Activated CD8-positive, alpha-beta memory T cell treated with anti-CD3 and anti-CD28 coated beads, Interleukin-2, amount 50 U/mL, for 1 hour (primary cell): ENCODE measurements around the gene CAMK1D.
"Not testable (repeated sequence)": the region's sequence is repeated elsewhere in the genome, so short reads cannot be mapped to it uniquely, and the experiment has no call there.

ENCODE experiments used
- DNase-seq: peaks from one replicate; pipeline ENCODE4 v3.0.0-alpha.2; 2020; ENCODE audit errors: extremely low read depth

Gene CAMK1D

DNA sequence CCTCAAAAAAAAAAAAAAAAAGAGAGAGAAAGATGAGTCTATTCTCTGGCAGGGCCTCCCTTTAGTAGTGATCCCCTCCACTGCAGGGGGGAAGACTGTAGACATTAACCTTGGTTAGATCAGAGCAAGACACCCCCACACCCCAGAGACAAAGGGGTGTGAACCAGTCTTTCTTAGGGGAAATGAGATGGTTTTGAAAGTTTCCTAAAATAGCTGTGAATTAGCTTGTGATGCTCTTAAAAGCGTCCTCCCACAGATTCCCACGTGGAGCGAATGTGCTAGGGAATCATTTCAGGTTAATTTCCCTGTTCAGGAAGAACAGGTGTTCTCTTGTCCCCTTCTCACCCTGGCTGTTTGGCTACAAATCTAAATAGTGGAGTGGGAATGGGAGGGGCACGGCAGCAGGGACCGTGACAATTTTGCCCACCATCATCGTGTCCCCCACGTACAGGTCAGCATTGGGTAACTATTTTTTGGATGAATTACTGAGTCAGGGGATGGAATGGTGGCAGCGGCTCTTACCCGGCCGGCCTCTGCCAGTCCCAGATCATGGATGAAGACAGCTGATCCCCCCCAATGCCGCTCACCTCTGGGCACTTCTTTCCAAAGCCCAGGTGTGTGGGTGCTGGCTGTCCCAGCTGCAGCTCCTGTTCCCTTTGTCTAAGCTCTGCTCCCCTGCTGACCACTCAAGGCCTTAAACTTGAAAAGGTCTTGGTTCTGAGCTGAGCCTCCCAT is 499.3 kb downstream of the CAMK1D start:
- DNase-seq = no peak

DNA sequence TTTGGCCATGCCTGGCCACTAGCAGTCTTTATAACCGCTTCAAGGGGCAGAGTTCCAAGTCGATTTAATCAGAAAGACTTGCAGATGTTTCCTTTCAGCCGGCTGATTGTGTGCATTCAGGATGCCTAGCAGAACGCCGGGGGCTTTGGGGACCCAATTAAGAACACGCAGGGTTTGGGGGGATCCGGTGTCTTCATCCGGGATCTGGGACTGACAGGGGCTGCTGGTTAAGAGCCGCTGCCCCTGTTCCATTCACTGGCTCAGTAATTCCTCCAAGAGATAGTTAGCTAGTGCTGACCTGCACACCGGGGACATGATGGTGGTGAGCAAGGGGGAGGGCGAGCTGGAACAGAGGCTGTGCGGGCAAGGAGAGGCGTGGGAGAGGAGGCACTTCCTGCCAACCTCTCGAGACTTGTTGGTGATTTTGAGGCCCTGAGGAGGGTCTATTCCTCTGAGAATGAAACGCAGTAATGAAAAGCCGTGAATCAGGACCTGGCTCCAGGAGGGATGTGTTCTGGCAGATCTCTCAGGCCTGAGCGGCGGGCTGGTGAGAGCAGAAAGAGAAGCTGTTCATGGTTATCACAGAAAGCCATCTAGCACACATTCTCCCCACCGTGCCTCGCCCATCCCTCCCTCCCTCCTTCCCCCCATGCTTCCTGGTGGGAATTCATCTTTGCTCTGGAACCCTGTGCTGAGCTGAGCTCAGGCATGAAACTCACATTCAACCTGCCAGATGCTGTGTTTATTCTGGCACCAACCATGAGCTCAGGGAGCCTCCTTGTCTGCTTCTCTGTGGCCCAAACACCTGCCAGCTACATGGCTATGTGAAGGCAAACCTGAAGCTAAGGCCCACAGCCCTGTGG is 500.2 kb downstream of the CAMK1D start:
- no peak for DNase-seq

DNA sequence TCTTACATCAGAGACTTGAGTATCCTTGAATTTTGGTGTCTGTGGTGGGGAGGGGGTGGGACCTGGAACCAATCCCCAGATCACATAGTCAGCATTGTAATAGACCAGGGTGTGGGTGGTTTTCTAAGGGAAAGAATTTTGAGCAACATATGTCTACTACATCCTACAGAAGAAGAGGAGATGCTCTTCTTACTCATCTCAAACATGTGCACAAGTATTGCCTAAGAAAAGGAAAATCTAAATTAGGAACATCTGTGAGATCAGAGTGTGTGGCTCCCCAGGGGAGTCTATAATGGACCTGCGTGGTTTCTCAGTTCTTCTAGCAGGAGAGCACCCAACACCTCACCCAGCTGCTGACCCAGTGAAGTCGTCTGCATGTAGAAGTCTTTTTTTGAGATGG is 503.3 kb downstream of the CAMK1D start:
- DNase-seq = no peak

DNA sequence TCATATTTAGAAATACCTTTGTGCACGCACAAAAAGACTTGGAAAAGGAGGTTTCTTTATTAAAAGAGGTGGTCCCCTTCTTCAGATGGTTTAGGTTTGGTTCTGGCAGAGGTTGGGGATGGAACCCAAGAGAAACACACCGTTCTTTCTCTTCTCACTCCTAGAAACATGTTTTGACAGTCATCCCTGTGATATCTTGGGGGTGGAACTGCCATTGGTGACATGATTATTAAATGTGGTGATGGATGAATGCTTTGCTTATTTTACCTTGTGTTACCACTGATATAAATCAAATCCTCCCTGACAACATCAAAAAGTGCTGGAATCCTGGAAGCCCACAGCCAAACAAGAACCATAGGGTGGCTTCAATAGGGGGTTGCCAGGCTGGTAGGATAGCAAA is 505.6 kb downstream of the CAMK1D start:
- DNase-seq = no peak

DNA sequence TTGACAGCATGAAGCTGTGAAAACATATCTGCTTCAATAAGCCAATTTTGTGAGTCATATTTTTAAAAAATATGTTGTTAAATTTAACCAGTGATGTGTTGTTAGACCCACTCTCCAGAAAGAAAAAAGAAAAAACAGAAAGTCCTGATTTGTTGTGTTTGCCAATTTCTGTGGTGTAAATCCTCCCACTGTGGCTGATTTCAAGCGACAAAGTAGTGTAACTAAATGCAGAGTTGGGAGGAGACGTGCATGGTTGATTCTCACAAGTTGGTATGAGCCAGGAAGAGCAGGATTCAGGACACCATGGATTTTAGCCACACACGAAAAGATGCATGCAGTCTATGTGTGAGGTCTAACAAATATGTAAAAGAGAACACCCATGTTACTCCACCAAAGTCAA is 513.1 kb downstream of the CAMK1D start:
- no peak for DNase-seq

DNA sequence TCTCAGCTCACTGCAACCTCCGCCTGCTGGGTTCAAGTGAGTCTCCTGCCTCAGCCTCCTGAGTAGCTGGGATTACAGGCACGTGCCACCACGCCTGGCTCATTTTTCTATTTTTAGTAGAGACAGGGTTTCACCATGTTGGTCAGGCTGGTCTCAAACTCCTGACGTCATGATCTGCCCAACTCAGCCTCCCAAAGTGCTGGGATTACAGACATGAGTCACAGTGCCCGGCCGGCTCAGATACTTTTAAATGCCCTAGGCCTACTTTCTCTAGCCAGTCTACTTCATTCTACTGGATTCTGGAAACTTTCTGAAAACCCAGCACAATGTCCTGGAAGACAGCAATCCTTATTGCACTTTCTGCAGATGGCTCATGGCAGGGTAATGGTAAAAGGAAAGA is 516.2 kb downstream of the CAMK1D start:
- DNase-seq = not testable (repeated sequence)

DNA sequence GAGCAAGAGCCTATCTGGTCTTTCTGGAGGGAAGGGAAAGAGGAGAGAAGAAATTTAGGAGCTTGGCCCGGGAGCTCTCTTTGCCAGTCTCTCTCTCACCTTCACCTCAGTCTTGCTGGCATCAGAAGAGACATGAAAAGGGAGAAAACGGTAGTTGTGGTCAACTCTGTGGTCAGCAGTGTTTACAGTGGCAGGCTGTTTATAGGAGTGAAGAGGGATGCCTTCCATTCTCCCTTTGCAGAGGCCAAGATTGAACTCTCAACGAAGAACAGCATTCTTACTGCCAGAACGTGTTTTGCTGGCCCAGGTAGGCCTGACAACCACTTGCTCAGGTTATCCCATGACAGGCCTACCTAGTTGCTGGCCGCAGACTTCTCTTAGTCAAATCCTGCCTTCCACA is 518.9 kb downstream of the CAMK1D start:
- DNase-seq = no peak

DNA sequence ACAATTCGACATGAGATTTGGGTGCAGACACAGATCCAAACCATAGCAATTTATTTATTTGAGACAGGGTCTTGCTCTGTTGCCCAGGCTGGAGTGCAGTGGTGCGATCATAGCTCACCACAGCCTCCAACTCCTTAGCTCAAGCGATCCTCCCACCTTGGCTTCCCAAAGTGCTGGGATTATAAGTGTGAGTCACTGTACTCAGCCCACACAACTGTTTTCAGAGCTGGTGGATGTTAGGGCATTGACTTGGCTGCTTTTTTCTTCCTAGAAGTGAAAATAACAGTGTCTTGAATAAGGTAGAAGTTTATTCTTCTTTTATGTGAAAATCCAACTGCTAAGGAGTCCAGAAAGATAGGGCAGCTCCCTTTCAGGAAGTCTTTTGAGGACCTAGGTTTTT is 520.1 kb downstream of the CAMK1D start:
- no peak for DNase-seq

DNA sequence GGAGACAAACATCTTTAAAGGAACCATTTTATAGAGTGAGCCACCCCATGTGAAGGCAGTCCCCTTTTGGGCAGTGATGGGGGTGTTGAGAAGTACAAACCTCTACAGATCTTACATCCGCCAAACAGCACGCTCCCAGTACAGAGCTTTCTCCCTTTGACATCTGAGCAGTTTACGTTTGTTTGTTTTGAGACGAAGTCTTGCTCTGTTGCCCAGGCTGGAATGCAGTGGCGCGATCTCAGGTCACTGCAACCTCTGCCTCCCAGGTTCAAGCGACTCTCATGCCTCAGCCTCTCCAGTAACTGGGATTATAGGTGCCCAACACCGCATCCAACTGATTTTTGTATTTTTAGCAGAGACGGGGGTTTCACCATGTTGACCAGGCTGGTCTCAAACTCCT is 523.2 kb downstream of the CAMK1D start:
- no peak for DNase-seq

DNA sequence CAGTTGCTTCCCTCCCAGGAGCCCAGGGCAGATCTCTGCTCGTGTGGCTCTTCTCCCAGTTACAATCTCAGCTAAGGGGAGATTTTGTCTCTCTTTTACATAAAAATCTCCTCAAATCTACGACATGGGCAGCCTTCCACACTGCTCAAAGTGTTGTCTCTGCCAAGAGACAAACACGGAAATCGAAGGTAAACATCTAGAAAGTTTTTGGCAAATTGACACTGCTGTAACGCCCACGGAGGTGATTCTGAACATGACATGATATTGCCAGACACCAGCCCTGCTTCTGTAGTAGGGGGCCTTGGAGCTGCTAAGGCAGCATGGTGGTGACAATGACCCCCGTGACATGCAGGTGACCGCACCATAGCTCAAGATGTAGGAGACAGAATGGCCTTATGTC is 523.8 kb downstream of the CAMK1D start:
- DNase-seq = no peak

DNA sequence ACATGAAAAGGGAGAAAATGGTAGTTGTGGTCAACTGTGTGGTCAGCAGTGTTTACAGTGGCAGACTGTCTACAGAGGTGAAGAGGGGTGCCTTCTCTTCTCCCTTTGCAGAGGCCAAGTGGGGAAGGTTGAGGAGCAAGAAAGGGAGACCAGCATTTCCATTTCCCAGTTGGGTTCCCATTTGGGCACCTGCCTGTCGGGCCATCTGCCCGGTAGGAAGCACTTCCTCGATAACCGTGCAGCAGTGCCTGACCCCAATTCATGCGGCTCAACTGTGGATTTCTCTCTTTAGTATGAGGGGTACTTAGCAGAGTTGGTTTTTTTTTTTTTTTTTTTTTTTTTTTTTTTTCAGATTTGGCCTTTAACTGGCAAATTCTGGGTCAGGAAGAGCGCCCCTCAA is 525.2 kb downstream of the CAMK1D start:
- no peak for DNase-seq

DNA sequence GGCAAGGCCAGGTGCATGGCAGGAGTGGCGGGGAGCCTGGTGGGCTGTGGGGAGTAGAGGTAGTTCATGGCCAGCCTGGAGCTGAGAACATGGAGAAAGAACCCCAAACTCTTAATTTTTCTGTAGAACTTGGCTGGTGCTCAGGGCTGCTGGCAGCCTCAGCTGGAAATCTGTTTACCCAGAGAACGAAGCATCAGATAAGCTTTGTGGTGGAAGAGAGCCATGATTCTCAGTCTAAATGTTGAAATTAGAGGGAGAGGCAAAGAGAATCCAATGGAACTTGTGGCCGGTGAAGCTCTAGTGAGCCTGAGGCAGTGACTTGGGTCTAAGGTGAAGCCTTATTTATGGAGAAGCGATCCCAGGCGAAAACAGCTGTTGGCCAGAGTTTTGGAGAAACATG is 525.8 kb downstream of the CAMK1D start:
- DNase-seq = no peak

DNA sequence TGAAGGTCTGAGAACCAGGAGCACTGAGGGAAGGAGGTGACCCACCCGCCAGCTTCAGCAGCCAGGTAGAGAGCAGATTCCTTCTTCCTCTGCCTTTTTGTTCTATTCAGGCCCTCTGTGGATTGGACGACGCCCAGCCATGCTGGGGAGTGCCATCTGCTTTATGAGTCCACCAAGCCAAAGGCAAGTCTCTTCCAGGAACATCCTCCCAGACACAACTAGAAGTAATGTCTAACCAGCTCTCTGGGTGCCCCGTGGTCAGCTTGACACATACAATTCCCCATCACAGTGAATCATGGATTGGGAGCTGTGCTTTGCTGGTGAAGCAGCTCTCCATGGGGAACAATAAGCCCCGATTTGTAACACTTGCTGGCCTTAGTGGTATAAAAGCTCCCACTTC is 526.9 kb downstream of the CAMK1D start:
- no peak for DNase-seq

DNA sequence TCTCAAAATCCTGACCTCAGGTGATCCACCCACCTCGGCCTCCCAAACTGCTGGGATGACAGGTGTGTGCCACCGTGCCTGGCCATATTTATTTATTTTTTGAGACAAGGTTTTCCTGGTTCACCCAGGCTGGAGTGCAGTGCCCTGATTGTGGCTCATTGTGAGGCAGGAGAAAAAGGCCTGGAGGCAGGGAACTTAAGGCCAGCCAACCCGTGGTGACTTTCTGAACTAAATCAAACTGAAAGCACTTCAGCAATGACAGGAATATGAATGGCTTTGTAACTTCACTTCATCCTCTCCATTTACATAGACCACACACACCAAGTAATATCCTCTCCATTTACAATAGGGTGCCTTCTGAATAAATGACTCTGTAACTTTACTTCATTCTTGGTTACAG is 527.8 kb downstream of the CAMK1D start:
- no peak for DNase-seq

DNA sequence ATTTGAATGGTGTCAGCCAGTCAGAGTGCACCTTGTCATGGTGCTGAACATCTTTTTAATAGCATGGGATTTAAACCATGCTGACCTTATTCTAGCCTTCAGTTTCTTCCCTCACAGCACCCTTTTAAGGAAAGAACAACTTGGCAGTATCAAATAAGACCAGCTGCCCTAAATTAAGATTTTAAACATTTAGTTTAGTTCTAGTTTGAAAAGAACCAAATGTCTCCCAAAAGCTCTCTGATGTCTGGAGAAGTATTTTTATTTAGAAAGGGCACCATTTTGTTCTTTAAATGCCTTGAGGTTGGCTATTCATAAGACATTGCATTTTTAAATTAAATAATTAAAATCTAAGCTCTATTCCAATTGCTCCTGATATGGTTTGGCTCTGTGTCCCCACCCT is 531.1 kb downstream of the CAMK1D start:
- DNase-seq = no peak

DNA sequence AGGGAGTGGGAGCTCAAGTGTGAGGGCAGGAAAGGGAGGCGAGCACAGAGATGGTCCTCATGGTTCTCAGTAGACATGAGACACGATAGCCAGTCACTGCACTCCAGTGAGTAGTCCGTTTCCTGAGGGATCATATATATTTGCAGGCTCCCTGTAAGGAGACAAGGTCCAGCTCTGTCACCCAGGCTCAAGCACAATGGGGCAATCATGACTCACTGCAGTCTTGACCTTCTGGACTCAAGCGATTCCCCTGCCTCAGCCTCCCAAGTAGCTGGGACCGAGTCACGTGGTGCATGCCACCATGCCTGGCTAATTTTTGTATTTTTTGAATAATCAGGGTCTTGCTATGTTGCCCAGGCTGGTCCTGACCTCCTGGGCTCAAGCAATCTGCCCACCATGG is 535.5 kb downstream of the CAMK1D start:
- no peak for DNase-seq
